Measurements from ENCODE around the gene ZNF346. TPM values are rescaled to one million over a fixed set of nuclear protein-coding genes. Genes with fewer than 3 reads are reported as not detected.
A peak's percentile ranks its signal among the peaks of the same experiment; 100 is the strongest.

ZNF346 gene
- total RNA-seq, 1 experiment from 2014 or later: 31.2 TPM

DNA sequence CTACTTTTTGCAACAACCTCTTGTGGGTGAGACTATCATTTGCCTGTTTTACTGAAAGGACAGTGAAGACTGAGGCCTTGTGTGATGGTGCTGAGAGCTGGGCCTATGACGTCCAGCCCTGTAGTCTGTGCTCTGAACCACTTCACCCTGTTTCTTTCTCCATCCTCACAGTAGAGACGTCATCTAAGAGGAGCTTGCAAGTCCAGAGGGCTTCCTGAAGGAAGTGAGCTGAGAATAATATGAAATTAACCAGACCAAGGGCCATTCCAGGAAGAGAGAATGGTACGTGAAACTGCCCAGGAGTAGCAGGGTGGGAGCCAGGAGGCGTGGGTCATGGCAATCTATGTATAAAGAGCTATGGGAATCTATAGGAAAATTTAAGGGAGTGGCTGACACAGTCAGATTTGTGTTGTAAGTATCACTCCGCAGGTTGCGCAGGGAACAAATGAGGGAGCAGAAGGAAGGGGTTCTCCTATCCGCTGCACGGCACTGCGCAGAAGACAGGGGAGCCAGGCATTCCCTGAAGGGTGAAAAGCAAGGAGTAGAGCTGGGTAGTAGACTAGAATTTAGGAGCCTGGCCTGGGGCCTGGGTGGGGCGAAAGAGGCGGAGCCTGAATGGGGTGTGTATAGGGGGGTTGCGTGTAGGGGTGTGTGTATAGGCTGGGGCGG, 63.6 kb downstream of the ZNF346 start:
- BruUV-seq (replicated peaks): TSS peak; percentile 41
- DNase-seq: no peak
- Mint-ChIP-seq H3K4me3 (ENCODE audit: low read depth, unreplicated experiment) (peak overlapping the region; percentile 96), H3K9me3 (ENCODE audit: low read depth, unreplicated experiment) (no peaks in the 10 kb centered on the region), H3K36me3 (ENCODE audit: insufficient read depth, unreplicated experiment) (peaks cover 41% of the 10 kb centered on the region), H3K27ac (ENCODE audit: unreplicated experiment) (peak overlapping the region; percentile 83), H3K4me1 (ENCODE audit: low read depth, unreplicated experiment) (peaks cover 42% of the 10 kb centered on the region), H3K27me3 (ENCODE audit: unreplicated experiment) (no peaks in the 10 kb centered on the region)
- TF ChIP-seq, protein P1, sequence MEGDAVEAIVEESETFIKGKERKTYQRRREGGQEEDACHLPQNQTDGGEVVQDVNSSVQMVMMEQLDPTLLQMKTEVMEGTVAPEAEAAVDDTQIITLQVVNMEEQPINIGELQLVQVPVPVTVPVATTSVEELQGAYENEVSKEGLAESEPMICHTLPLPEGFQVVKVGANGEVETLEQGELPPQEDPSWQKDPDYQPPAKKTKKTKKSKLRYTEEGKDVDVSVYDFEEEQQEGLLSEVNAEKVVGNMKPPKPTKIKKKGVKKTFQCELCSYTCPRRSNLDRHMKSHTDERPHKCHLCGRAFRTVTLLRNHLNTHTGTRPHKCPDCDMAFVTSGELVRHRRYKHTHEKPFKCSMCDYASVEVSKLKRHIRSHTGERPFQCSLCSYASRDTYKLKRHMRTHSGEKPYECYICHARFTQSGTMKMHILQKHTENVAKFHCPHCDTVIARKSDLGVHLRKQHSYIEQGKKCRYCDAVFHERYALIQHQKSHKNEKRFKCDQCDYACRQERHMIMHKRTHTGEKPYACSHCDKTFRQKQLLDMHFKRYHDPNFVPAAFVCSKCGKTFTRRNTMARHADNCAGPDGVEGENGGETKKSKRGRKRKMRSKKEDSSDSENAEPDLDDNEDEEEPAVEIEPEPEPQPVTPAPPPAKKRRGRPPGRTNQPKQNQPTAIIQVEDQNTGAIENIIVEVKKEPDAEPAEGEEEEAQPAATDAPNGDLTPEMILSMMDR (IDR thresholded peaks at IDR 0.05; ENCODE audit: unreplicated experiment): no peak
- CTCF ChIA-PET: interaction anchor here (0.6 to 3.4 kb wide), 15 partner anchors 8 to 426 kb away, joined by 3 to 73 read pairs (median 4); partner anchors contain the start of gene PDLIM7
- intact Hi-C loops (cut with micrococcal nuclease; ENCODE audit: unreplicated experiment): no loop called here

DNA sequence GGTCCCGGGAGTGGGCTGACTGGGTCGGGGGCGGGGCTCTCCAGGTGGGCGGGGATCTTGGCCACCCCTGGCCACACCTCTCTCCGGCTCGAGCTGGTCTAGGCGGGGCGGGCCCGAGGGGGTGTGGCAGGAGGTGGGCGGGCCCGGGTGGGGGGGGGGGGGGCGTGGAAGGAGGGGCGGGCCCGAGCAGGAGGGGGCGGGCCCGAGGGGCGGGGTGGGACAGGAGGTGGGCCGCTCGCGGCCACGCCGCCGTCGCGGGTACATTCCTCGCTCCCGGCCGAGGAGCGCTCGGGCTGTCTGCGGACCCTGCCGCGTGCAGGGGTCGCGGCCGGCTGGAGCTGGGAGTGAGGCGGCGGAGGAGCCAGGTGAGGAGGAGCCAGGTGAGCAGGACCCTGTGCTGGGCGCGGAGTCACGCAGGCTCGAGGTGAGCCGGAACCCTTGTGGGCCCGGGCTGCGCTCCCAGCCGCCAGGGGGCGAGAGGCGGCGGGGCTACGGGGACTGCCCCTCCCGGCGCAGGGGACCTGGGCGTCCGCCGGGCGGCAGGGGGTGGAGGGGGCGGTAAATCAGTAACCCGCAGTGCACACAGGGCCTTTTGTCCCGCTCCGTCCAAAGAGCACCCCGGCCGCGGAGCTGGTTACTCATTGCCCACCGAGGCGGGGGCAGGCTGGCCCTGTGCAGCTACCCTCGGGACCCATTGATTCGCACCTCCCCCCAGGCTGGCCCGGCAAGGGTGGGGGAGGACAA, 64.3 kb downstream of the ZNF346 start, which contains the start of gene FGFR4:
FGFR4 (plus strand) TSS at position 262 of the 744 bp plus-strand sequence. CDS start 2,688 bp downstream, outside the sequence.
- peaks cover 45% of the 10 kb centered on the region for H3K36me3 Mint-ChIP-seq (ENCODE audit: insufficient read depth, unreplicated experiment)
- BruUV-seq (replicated peaks): no TSS peak
- H3K4me1 Mint-ChIP-seq (ENCODE audit: low read depth, unreplicated experiment): peaks cover 42% of the 10 kb centered on the region
- peak within 1 kb of the TSS; percentile 90 for H3K27ac Mint-ChIP-seq (ENCODE audit: unreplicated experiment)
- H3K9me3 Mint-ChIP-seq (ENCODE audit: low read depth, unreplicated experiment): no peaks in the 10 kb centered on the region
- DNase-seq: peak; percentile 99
- no peaks in the 10 kb centered on the region for H3K27me3 Mint-ChIP-seq (ENCODE audit: unreplicated experiment)
- intact Hi-C loops (cut with micrococcal nuclease; ENCODE audit: unreplicated experiment): no loop called here
- H3K4me3 Mint-ChIP-seq (ENCODE audit: low read depth, unreplicated experiment): peak within 1 kb of the TSS; percentile 96
- TF ChIP-seq, protein P1 (IDR thresholded peaks at IDR 0.05; ENCODE audit: unreplicated experiment): peak; percentile 98
- CTCF ChIA-PET: interaction anchor here (0.6 to 3.4 kb wide), 26 partner anchors 9 to 426 kb away, joined by 3 to 73 read pairs (median 4); partner anchors contain the start of gene PDLIM7

DNA sequence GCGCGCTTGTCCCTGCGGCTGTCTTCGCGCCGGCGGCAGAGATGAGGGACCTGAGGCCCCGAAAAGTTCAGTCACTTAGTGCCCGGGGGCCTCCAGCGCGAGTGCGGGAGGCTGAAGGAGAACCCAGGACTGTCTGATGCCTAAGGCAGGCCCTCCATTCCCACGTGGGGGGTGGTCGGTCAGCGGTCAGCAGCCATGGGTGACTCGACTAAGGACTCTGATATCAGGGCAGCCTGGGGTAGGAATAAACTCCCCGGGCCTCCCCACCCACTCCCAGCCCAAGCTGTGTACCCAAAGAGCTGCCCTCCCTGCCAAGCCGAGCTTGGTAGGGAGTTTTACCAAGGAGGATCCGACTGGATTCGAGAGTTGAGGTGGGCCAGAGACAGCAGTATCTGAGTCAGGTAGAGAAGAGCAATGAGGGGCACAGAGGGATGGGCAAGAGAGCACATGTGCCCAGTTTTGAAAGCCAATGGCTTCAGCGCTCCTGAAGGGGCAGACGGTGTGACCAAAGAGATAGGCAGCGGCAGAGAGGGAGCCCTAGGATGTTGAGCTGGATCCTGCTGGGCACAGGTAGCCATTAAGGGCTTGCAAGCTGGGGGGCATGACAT, 65.0 kb downstream of the ZNF346 start:
- TSS peak; percentile 65 for BruUV-seq (replicated peaks)
- Mint-ChIP-seq H3K27ac (ENCODE audit: unreplicated experiment) (peak overlapping the region; percentile 90), H3K9me3 (ENCODE audit: low read depth, unreplicated experiment) (no peaks in the 10 kb centered on the region), H3K4me3 (ENCODE audit: low read depth, unreplicated experiment) (peak overlapping the region; percentile 96), H3K27me3 (ENCODE audit: unreplicated experiment) (no peaks in the 10 kb centered on the region), H3K4me1 (ENCODE audit: low read depth, unreplicated experiment) (peaks cover 42% of the 10 kb centered on the region), H3K36me3 (ENCODE audit: insufficient read depth, unreplicated experiment) (peaks cover 50% of the 10 kb centered on the region)
- TF ChIP-seq, protein P1 (IDR thresholded peaks at IDR 0.05; ENCODE audit: unreplicated experiment): no peak
- DNase-seq: no peak
- CTCF ChIA-PET: interaction anchor here (0.6 to 3.4 kb wide), 21 partner anchors 11 to 427 kb away, joined by 3 to 73 read pairs (median 4); partner anchors contain the start of gene PDLIM7
- intact Hi-C loops (cut with micrococcal nuclease; ENCODE audit: unreplicated experiment): no loop called here

DNA sequence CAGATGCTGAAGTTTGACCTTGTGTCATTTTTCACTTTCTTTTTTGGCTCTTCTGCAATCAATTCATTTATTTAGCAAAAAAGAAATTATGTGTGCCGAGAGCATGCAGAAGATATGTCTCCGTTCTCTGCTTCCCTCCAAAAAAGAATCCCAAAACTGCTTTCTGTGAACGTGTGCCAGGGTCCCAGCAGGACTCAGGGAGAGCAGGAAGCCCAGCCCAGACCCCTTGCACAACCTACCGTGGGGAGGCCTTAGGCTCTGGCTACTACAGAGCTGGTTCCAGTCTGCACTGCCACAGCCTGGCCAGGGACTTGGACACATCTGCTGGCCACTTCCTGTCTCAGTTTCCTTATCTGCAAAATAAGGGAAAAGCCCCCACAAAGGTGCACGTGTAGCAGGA, 66.6 kb downstream of the ZNF346 start:
- Mint-ChIP-seq H3K4me3 (ENCODE audit: low read depth, unreplicated experiment) (peak overlapping the region; percentile 96), H3K36me3 (ENCODE audit: insufficient read depth, unreplicated experiment) (peaks cover 67% of the 10 kb centered on the region), H3K9me3 (ENCODE audit: low read depth, unreplicated experiment) (no peaks in the 10 kb centered on the region), H3K27ac (ENCODE audit: unreplicated experiment) (peak overlapping the region; percentile 90), H3K27me3 (ENCODE audit: unreplicated experiment) (no peaks in the 10 kb centered on the region), H3K4me1 (ENCODE audit: low read depth, unreplicated experiment) (peaks cover 44% of the 10 kb centered on the region)
- intact Hi-C loops (cut with micrococcal nuclease; ENCODE audit: unreplicated experiment): no loop called here
- CTCF ChIA-PET: interaction anchor here (0.8 to 1.6 kb wide), 2 partner anchors 18 to 23 kb away, joined by 3 to 5 read pairs; no protein-coding TSS in a partner anchor
- no TSS peak for BruUV-seq (replicated peaks)
- TF ChIP-seq, protein P1 (IDR thresholded peaks at IDR 0.05; ENCODE audit: unreplicated experiment): no peak
- no peak for DNase-seq

Measured in Calu3 (cell line).